Stimulated activated CD4-positive, alpha-beta T cell treated with anti-CD3 and anti-CD28 coated beads, Interleukin-12 subunit alpha, Interleukin-12 subunit beta, amount 100 ng/mL, for 24 hours (primary cell): Measurements from ENCODE around the gene PNPLA8.
"Not testable (repeated sequence)": the region's sequence is repeated elsewhere in the genome, so short reads cannot be mapped to it uniquely, and the experiment has no call there.

Experiments used
- DNase-seq, 2 experiments: peaks; one replicate each; pipeline ENCODE4 v3.0.0-alpha.2; 2020; ENCODE audit warnings: low read depth in 2 of 2

The PNPLA8 gene

GRCh38 chr7:108533712-108534111 lies 7.8 kb upstream of the PNPLA8 start:
- DNase-seq: no peak

- DNase-seq: no peak
Measured at GRCh38 chr7:108529341-108529740, 3.4 kb upstream of the PNPLA8 start.

GRCh38 chr7:108528183-108528712 lies 2.3 kb upstream of the PNPLA8 start:
- no peak for DNase-seq

GRCh38 chr7:108526768-108527017 lies 758 bp upstream of the PNPLA8 start:
- DNase-seq: no peak

GRCh38 chr7:108525327-108525984 lies 479 bp downstream of the PNPLA8 start:
- no peak for DNase-seq

GRCh38 chr7:108522780-108523179 lies 3.2 kb downstream of the PNPLA8 start:
- no peak for DNase-seq

GRCh38 chr7:108517951-108518350 lies 8.0 kb downstream of the PNPLA8 start:
- DNase-seq: no peak

GRCh38 chr7:108515630-108516029 lies 10.3 kb downstream of the PNPLA8 start:
- no peak for DNase-seq

GRCh38 chr7:108515013-108515412 lies 10.9 kb downstream of the PNPLA8 start:
- no peak for DNase-seq

GRCh38 chr7:108511939-108512338 lies 14.0 kb downstream of the PNPLA8 start:
- DNase-seq: no peak

- not testable (repeated sequence) for DNase-seq
Measured at GRCh38 chr7:108504576-108504975, 21.4 kb downstream of the PNPLA8 start.

GRCh38 chr7:108503112-108504026 lies 22.6 kb downstream of the PNPLA8 start:
- no peak for DNase-seq

- no peak for DNase-seq
Measured at GRCh38 chr7:108499566-108499965, 26.4 kb downstream of the PNPLA8 start.

GRCh38 chr7:108498481-108498880 lies 27.5 kb downstream of the PNPLA8 start:
- DNase-seq: no peak

- DNase-seq: peak in 1 of 2 experiments; percentile 38
Measured at GRCh38 chr7:108497082-108497725, 28.7 kb downstream of the PNPLA8 start.

- no peak for DNase-seq
Measured at GRCh38 chr7:108492742-108493141, 33.2 kb downstream of the PNPLA8 start.

- no peak for DNase-seq
Measured at GRCh38 chr7:108488768-108489538, 37.0 kb downstream of the PNPLA8 start.

- no peak for DNase-seq
Measured at GRCh38 chr7:108487646-108488045, 38.3 kb downstream of the PNPLA8 start.

- DNase-seq: no peak
Measured at GRCh38 chr7:108486291-108486966, 39.5 kb downstream of the PNPLA8 start.

GRCh38 chr7:108484137-108484536 lies 41.8 kb downstream of the PNPLA8 start:
- no peak for DNase-seq

- no peak for DNase-seq
Measured at GRCh38 chr7:108480311-108480710, 45.6 kb downstream of the PNPLA8 start.
